Activated CD8-positive, alpha-beta T cell treated with anti-CD3 and anti-CD28 coated beads, Interleukin-2, amount 10 ng/mL, durations not matched to agents 7 days and 5 days (primary cell): Measurements from ENCODE around the gene FMN2. TPM values are rescaled to one million over a fixed set of nuclear protein-coding genes. Genes with fewer than 3 reads are reported as not detected.
"Not testable (repeated sequence)": the region's sequence is repeated elsewhere in the genome, so short reads cannot be mapped to it uniquely, and the experiment has no call there.

Experiments
- ATAC-seq: fragments of 150-1000 bp; cut with Tn5 transposase; one replicate; pipeline ENCODE4 v1.10.0; 2021; ENCODE audit warnings: moderate library complexity
- CTCF ChIA-PET: fragments of 350-600 bp; sonication (Branson Sonifier 250); formaldehyde crosslinking; loops from one replicate; lab custom pipeline; 2021; ENCODE audit warnings: antibody characterized with exemption; lab: Charles Lee
- POLR2A ChIA-PET: fragments of 350-600 bp; sonication (Branson Sonifier 250); formaldehyde crosslinking; loops from one replicate; lab custom pipeline; 2021; ENCODE audit warnings: antibody characterized with exemption; lab: Charles Lee
- DNase-seq: peaks from one replicate; pipeline ENCODE4 v3.0.0-alpha.2; 2020
- H3K27ac Mint-ChIP-seq: one replicate; pipeline ENCODE4 v1.8.0; 2021; ENCODE audit warnings: mild to moderate bottlenecking, mixed read lengths
- H3K27me3 Mint-ChIP-seq: one replicate; pipeline ENCODE4 v1.8.0; 2021; ENCODE audit warnings: low read depth, mixed read lengths
- H3K36me3 Mint-ChIP-seq: one replicate; pipeline ENCODE4 v1.8.0; 2021; ENCODE audit warnings: low read depth, mixed read lengths
- H3K4me1 Mint-ChIP-seq: one replicate; pipeline ENCODE4 v1.8.0; 2021; ENCODE audit warnings: low read depth, mixed read lengths
- H3K4me3 Mint-ChIP-seq: one replicate; pipeline ENCODE4 v1.8.0; 2021; ENCODE audit warnings: mild to moderate bottlenecking, mixed read lengths
- H3K9me3 Mint-ChIP-seq: one replicate; pipeline ENCODE4 v1.8.0; 2022; ENCODE audit warnings: mixed read lengths; ENCODE audit not compliant: insufficient read depth
- total RNA-seq, 2 experiments: library from RNA; stranded (reverse); gene quantifications; one replicate each; pipeline ENCODE4 v1.2.3, GENCODE V29; 2021

The FMN2 gene
- total RNA-seq, 2 experiments from 2014 or later, result not detected

- H3K36me3 Mint-ChIP-seq, result no peaks in the 10 kb centered on the region
- peaks cover 4% of the 10 kb centered on the region for H3K9me3 Mint-ChIP-seq
- no peak overlapping the region for H3K27ac Mint-ChIP-seq
- no peaks in the 10 kb centered on the region for H3K27me3 Mint-ChIP-seq
- no peaks in the 10 kb centered on the region for H3K4me1 Mint-ChIP-seq
- DNase-seq, result no peak
- no peak overlapping the region for H3K4me3 Mint-ChIP-seq
- ATAC-seq, result no peak
- POLR2A ChIA-PET, result no interaction called here
- CTCF ChIA-PET, result no interaction called here
These were observed 221.2 kb downstream of the FMN2 start for GRCh38 chr1:240312872-240313271.

- Mint-ChIP-seq H3K4me1 (no peaks in the 10 kb centered on the region), H3K9me3 (peaks cover 4% of the 10 kb centered on the region), H3K27ac (no peak overlapping the region), H3K36me3 (no peaks in the 10 kb centered on the region), H3K27me3 (no peaks in the 10 kb centered on the region), H3K4me3 (no peak overlapping the region)
- ChIA-PET CTCF (interaction anchor here (0.7 kb wide), 1 partner anchor 1141 kb away, joined by 3 read pairs; no protein-coding TSS in a partner anchor), POLR2A (no interaction called here)
- DNase-seq, result no peak
- no peak for ATAC-seq
These were observed 223.4 kb downstream of the FMN2 start for GRCh38 chr1:240314845-240315801.

GRCh38 chr1:240319998-240320397 is 228.3 kb downstream of the FMN2 start:
- CTCF ChIA-PET, result interaction anchor here (0.7 kb wide), 1 partner anchor 1608 kb away, joined by 3 read pairs; no protein-coding TSS in a partner anchor
- ATAC-seq, result no peak
- POLR2A ChIA-PET, result no interaction called here
- Mint-ChIP-seq H3K4me3 (no peak overlapping the region), H3K27ac (no peak overlapping the region), H3K4me1 (no peaks in the 10 kb centered on the region), H3K9me3 (peaks cover 4% of the 10 kb centered on the region), H3K36me3 (no peaks in the 10 kb centered on the region), H3K27me3 (no peaks in the 10 kb centered on the region)
- no peak for DNase-seq

- ChIA-PET CTCF (interaction anchor here (0.7 kb wide), 1 partner anchor 1608 kb away, joined by 3 read pairs; no protein-coding TSS in a partner anchor), POLR2A (no interaction called here)
- Mint-ChIP-seq H3K4me1 (no peaks in the 10 kb centered on the region), H3K27ac (no peak overlapping the region), H3K27me3 (no peaks in the 10 kb centered on the region), H3K9me3 (peaks cover 4% of the 10 kb centered on the region), H3K4me3 (no peak overlapping the region), H3K36me3 (no peaks in the 10 kb centered on the region)
- no peak for ATAC-seq
- DNase-seq, result no peak
These were observed 229.0 kb downstream of the FMN2 start for GRCh38 chr1:240320659-240321058.

GRCh38 chr1:240322943-240323342 is 231.3 kb downstream of the FMN2 start:
- ChIA-PET POLR2A (no interaction called here), CTCF (no interaction called here)
- H3K4me3 Mint-ChIP-seq, result no peak overlapping the region
- H3K27me3 Mint-ChIP-seq, result no peaks in the 10 kb centered on the region
- no peaks in the 10 kb centered on the region for H3K9me3 Mint-ChIP-seq
- no peaks in the 10 kb centered on the region for H3K36me3 Mint-ChIP-seq
- DNase-seq (no peak), ATAC-seq (no peak)
- H3K27ac Mint-ChIP-seq, result no peak overlapping the region
- no peaks in the 10 kb centered on the region for H3K4me1 Mint-ChIP-seq

GRCh38 chr1:240328382-240328781 is 236.7 kb downstream of the FMN2 start:
- ATAC-seq, H3K27ac Mint-ChIP-seq, H3K36me3 Mint-ChIP-seq, CTCF ChIA-PET, H3K4me1 Mint-ChIP-seq, H3K9me3 Mint-ChIP-seq, H3K4me3 Mint-ChIP-seq, POLR2A ChIA-PET, DNase-seq, H3K27me3 Mint-ChIP-seq: not testable (repeated sequence)

- ChIA-PET POLR2A (no interaction called here), CTCF (no interaction called here)
- DNase-seq (no peak), ATAC-seq (no peak)
- Mint-ChIP-seq H3K27me3 (no peaks in the 10 kb centered on the region), H3K4me1 (no peaks in the 10 kb centered on the region), H3K27ac (no peak overlapping the region), H3K9me3 (no peaks in the 10 kb centered on the region), H3K4me3 (no peak overlapping the region), H3K36me3 (no peaks in the 10 kb centered on the region)
These were observed 237.8 kb downstream of the FMN2 start for GRCh38 chr1:240329443-240329842.

GRCh38 chr1:240332672-240333071 is 241.0 kb downstream of the FMN2 start:
- no peaks in the 10 kb centered on the region for H3K36me3 Mint-ChIP-seq
- H3K4me1 Mint-ChIP-seq, result no peaks in the 10 kb centered on the region
- CTCF ChIA-PET, result no interaction called here
- no peaks in the 10 kb centered on the region for H3K27me3 Mint-ChIP-seq
- ATAC-seq, result no peak
- no peak for DNase-seq
- no peak overlapping the region for H3K4me3 Mint-ChIP-seq
- H3K27ac Mint-ChIP-seq, result no peak overlapping the region
- POLR2A ChIA-PET, result no interaction called here
- H3K9me3 Mint-ChIP-seq, result no peaks in the 10 kb centered on the region

- Mint-ChIP-seq H3K9me3 (no peaks in the 10 kb centered on the region), H3K4me1 (no peaks in the 10 kb centered on the region), H3K27me3 (no peaks in the 10 kb centered on the region), H3K36me3 (no peaks in the 10 kb centered on the region), H3K27ac (no peak overlapping the region), H3K4me3 (no peak overlapping the region)
- no peak for DNase-seq
- POLR2A ChIA-PET, result no interaction called here
- CTCF ChIA-PET, result no interaction called here
- no peak for ATAC-seq
These were observed 246.1 kb downstream of the FMN2 start for GRCh38 chr1:240337781-240338180.

- Mint-ChIP-seq H3K9me3 (no peaks in the 10 kb centered on the region), H3K27me3 (no peaks in the 10 kb centered on the region), H3K27ac (no peak overlapping the region), H3K4me3 (no peak overlapping the region), H3K36me3 (no peaks in the 10 kb centered on the region), H3K4me1 (no peaks in the 10 kb centered on the region)
- CTCF ChIA-PET, result no interaction called here
- POLR2A ChIA-PET, result no interaction called here
- ATAC-seq (no peak), DNase-seq (no peak)
These were observed 247.2 kb downstream of the FMN2 start for GRCh38 chr1:240338837-240339236.

- ChIA-PET CTCF (no interaction called here), POLR2A (no interaction called here)
These were observed 249.9 kb downstream of the FMN2 start for GRCh38 chr1:240341365-240342250.

GRCh38 chr1:240342251-240342625 is 250.6 kb downstream of the FMN2 start:
- ChIA-PET CTCF (no interaction called here), POLR2A (no interaction called here)
- ATAC-seq, result no peak
- Mint-ChIP-seq H3K27me3 (no peaks in the 10 kb centered on the region), H3K27ac (no peak overlapping the region), H3K4me1 (no peaks in the 10 kb centered on the region), H3K4me3 (no peak overlapping the region), H3K9me3 (no peaks in the 10 kb centered on the region), H3K36me3 (no peaks in the 10 kb centered on the region)
- DNase-seq, result no peak

More at GRCh38 chr1:240341365-240342250, 249.9 kb downstream of the FMN2 start:
- H3K4me1 Mint-ChIP-seq, result no peaks in the 10 kb centered on the region
- no peak overlapping the region for H3K27ac Mint-ChIP-seq
- H3K36me3 Mint-ChIP-seq, result no peaks in the 10 kb centered on the region
- H3K9me3 Mint-ChIP-seq, result no peaks in the 10 kb centered on the region
- ATAC-seq (no peak), DNase-seq (no peak)
- H3K27me3 Mint-ChIP-seq, result no peaks in the 10 kb centered on the region
- H3K4me3 Mint-ChIP-seq, result no peak overlapping the region
